Fibroblast of skin of left biceps (primary cell): ENCODE results near the gene ENDOV.
"Not testable (repeated sequence)": the region's sequence is repeated elsewhere in the genome, so short reads cannot be mapped to it uniquely, and the experiment has no call there.

ENCODE experiments used
- DNase-seq, 2 experiments: peaks; one replicate each; pipeline ENCODE4 v3.0.0-alpha.2; 2013; ENCODE audit warnings: low read depth in 2 of 2

ENDOV gene

GRCh38 chr17:80388175-80388574 lies 26.8 kb upstream of the ENDOV start:
- no peak for DNase-seq

- no peak for DNase-seq
These were observed 26.4 kb upstream of the ENDOV start for GRCh38 chr17:80388601-80389000.

GRCh38 chr17:80389011-80389995 lies 25.7 kb upstream of the ENDOV start:
- no peak for DNase-seq

- DNase-seq, result no peak
These were observed 21.6 kb upstream of the ENDOV start for GRCh38 chr17:80393241-80393890.

GRCh38 chr17:80393961-80394360 lies 21.0 kb upstream of the ENDOV start:
- no peak for DNase-seq

- DNase-seq, result no peak
These were observed 20.2 kb upstream of the ENDOV start for GRCh38 chr17:80394629-80395216.

- DNase-seq, result no peak
These were observed 19.4 kb upstream of the ENDOV start for GRCh38 chr17:80395402-80396151.

GRCh38 chr17:80396157-80397033 lies 18.6 kb upstream of the ENDOV start:
- DNase-seq, result no peak

GRCh38 chr17:80397034-80397387 lies 18.0 kb upstream of the ENDOV start:
- DNase-seq, result no peak

GRCh38 chr17:80397686-80398085 lies 17.3 kb upstream of the ENDOV start:
- DNase-seq, result no peak

GRCh38 chr17:80401086-80401485 lies 13.9 kb upstream of the ENDOV start:
- DNase-seq, result not testable (repeated sequence)

- not testable (repeated sequence) for DNase-seq
These were observed 12.9 kb upstream of the ENDOV start for GRCh38 chr17:80402102-80402501.

GRCh38 chr17:80402959-80403358 lies 12.0 kb upstream of the ENDOV start:
- DNase-seq, result no peak

GRCh38 chr17:80406146-80406545 lies 8.8 kb upstream of the ENDOV start:
- no peak for DNase-seq

GRCh38 chr17:80407917-80408316 lies 7.0 kb upstream of the ENDOV start:
- not testable (repeated sequence) for DNase-seq

GRCh38 chr17:80408872-80409271 lies 6.1 kb upstream of the ENDOV start:
- no peak for DNase-seq

GRCh38 chr17:80409626-80410025 lies 5.3 kb upstream of the ENDOV start:
- DNase-seq, result no peak

GRCh38 chr17:80410441-80411087 lies 4.4 kb upstream of the ENDOV start:
- DNase-seq, result not testable (repeated sequence)

- DNase-seq, result no peak
These were observed 1.0 kb upstream of the ENDOV start for GRCh38 chr17:80413771-80414507.

GRCh38 chr17:80414508-80414802 lies 512 bp upstream of the ENDOV start:
- DNase-seq, result no peak
